GM19468 (cell line): Measurements from ENCODE around the gene LTA4H.

ENCODE experiments used
- ATAC-seq: cut with Tn5 transposase; IDR thresholded peaks from one replicate; pipeline ENCODE4 v1.9.1; 2021; ENCODE audit warnings: mild to moderate bottlenecking, moderate library complexity, moderate number of reproducible peaks; ENCODE audit not compliant: unreplicated experiment; ENCODE audit errors: extremely low read depth

Gene LTA4H

DNA sequence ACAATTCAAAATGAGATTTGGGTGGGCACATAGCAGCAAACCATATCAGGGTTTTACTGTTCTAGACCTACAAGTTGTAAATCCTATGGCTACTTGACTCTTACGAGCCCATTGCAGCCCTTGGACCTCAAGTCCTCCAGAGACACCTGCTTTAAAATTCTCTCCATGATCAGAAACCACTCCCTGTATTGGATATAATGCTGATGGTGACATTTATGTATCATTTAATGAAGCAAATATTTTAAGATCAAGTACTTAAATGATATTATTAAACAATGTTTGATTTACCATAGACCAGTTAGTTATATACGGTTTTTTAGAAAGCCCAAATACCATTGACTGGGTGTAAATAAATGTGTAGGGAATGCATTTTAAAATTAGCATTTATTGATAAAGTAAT is 68.1 kb downstream of the LTA4H start:
- ATAC-seq = no peak

DNA sequence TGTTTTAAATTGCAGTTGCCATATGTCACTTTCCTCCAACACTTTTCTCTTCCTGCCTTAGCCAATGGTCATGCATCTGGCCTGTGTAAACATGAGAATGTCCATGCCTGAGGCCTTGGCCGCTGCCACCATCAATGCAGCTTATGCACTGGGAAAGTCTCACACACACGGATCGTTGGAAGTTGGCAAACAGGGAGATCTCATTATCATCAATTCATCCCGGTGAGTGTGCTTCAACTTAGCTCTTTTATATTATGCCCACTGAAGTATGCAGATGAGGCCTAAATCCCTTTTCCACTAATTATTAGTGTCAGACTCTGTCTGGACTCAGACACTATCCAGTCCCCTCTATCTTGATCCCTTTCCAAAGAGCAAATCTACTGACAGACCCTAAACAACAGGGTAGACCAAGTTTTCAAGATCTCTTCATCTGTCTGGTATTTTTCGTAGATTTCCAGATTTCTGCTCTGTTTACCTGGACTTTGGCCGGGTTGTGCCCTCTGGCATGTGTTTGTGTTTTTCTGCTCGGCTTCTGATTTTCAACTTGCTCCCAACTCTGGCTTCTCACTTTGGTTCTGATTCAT is 69.0 kb downstream of the LTA4H start:
- ATAC-seq = no peak

DNA sequence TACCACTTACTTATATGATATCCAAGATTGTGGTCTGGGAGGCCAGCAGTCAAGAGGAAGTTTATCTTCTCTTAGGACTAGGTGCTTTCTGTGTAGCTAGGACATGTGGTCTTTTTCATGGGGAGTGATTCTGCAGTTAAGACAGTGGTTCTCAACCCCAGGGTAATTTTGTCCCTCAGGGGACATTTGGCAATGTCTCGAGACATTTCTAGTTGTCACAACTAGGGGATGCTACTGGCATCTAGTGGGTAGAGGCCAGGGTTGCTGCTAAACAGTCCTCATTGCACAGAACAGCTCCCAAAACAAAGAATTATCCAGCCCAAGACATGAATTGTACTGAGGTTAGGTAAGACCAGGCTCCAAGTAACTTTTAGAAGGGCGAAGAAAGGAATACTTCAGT is 72.3 kb downstream of the LTA4H start:
- no peak for ATAC-seq

DNA sequence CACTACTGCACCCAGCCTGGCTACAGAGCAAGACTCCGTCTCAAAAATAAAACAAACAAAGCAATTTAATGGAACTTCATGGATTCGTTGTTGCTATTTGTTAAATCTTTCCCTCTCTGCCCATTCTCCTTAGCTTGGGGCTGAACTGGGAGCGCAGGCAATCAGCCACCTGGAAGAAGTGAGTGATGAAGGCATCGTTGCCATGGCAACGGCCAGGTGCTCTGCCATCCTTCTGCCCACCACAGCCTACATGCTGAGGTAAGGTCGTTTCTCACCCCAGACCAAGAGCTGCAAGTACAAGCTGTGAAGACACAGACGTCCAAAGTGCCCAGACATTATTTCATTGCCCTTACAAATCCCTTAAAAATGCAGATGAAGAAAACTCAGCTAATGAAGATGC is 73.2 kb downstream of the LTA4H start:
- no peak for ATAC-seq

DNA sequence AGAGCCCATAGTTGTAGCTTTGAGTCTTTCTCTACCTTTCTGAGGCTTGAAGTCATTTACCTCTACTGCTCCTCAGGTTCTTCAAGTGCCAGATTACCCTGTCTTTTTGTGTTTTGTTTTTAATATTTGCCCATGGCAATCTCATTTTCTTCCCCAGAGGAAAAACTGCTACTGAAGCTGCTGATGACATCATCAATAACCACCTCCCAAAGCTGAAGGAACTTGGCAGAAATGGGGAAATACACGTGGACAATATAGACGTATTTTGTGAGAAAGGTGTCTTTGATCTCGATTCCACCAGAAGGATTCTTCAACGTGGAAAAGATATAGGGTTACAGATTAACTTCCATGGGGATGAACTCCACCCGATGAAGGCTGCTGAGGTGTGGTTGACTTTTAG is 75.1 kb downstream of the LTA4H start:
- no peak for ATAC-seq

DNA sequence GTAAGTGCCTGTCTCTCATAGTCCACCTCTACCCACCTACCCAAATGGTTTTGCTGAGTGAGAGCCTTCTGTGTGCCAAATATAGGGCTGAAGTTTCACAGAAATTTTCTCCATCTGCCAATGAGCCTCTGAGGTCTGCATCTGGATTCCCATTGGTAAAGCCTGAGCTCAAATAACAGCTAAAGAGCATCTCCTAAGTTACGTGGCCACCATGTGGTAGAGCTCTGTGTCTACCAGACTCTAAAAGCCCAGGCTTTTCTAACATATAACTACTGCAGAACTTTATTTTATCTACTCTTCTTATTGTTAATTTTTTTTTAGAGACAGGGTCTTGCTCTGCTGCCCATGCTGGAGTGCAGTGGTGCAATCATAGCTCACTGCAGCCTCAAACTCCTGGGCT is 76.3 kb downstream of the LTA4H start:
- no peak for ATAC-seq

DNA sequence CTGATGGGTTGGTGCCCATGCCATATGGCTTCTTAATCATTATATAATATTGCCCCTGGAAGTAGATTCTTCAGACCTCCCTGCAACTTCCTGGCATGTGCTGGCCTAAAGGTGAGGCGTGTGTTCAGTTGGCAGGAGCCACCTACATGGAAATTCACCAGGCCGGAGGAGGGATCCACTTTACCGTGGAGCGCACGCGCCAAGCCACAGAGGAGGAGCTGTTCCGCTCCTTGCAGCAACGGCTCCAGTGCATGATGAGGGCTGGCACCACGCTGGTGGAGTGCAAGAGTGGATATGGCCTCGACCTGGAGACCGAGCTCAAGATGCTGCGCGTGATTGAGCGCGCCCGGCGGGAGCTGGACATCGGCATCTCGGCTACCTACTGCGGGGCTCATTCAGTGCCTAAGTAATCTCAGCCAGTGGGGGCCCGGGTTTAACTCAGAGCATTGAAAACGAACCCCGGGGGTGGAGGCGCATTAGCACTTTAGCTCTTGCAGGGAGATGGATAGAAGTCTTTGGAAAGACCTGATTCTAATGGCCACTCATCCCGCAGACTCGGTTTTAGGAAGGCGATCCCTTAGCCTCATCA is 78.7 kb downstream of the LTA4H start:
- no peak for ATAC-seq

DNA sequence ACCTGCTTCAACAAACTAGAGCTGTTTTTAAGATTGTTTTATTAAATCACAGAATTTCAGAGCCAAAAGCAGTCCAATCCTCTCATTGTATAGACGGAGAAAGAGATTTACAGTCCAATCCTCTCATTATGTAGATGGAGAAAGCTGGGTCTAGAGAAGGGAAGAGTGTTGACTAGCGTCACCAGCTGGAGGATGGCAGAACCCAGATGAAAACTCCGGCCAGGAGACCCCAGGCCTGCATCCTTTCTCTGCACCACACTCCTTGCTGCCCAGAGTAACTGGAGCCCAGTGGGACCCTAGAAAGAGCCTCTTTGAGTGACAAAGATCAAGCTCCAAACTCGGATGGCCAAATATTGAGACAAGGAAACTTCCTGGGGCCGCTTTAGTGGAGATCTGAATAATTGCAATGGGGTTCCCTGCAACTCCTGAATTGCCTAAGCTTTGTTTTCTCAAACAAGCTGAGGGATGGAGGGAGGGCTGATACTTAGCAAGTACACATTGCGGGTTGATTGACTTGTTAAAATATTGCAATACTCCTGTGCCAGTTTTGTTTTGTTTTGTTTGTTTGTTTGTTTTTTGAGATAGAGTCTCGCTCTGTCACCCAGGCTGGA is 79.7 kb downstream of the LTA4H start:
- no peak for ATAC-seq

DNA sequence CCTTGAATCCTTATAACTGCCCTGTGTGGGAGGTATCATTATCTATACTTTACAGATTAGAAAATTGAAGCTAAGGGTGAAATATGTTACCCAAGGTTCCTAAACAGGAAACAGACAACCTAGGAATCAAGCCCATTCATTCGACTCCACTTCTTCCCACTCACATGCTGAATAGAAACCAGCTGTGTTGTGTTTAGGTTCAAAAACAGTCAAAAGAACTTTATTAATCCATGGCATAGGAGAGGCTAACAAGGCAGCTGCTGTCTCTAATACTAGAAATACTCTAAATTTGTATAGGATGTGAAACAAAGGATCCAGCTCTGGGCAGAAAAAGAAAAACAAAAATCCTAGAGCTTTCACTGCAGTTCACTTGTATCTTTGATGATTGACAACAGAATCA is 82.4 kb downstream of the LTA4H start:
- no peak for ATAC-seq

DNA sequence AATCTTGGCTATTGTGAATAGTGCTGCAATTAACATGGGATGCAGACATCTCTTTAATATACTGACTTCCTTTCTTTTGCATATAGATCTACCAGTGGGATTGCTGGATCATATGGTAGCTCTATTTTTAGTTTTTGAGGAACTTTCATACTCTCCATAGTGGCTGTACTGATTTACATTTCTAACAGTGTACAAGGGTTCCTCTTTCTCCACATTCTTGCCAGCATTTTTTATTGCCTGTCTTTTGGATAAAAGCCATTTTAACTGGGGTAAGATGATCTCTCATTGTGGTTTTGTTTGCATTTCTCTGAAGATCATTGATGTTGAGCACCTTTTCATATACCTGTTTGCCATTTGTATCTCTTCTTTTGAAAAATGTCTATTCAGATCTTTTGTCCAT is 83.9 kb downstream of the LTA4H start:
- ATAC-seq = no peak
